IPS DF 6.9 (cell line): Measurements from ENCODE around the gene WHAMM.

Experiments
- DNase-seq: peaks from one replicate; pipeline ENCODE4 v3.0.0-alpha.2; 2013; ENCODE audit warnings: low read depth, low spot score
- H3K27ac ChIP-seq: one replicate; pipeline ENCODE4 v1.5.1; 2013; ENCODE audit warnings: low read length, control low read depth
- H3K27me3 ChIP-seq: 2 replicates; pipeline ENCODE4 v1.6.1; 2013; ENCODE audit warnings: mild to moderate bottlenecking, low read length; ENCODE audit not compliant: control insufficient read depth, insufficient read depth
- H3K36me3 ChIP-seq: 2 replicates; pipeline ENCODE4 v1.6.1; 2013; ENCODE audit warnings: low read length; ENCODE audit not compliant: control insufficient read depth, insufficient read depth
- H3K4me1 ChIP-seq: 2 replicates; pipeline ENCODE4 v1.6.1; 2013; ENCODE audit warnings: low read length; ENCODE audit not compliant: control insufficient read depth, insufficient read depth
- H3K4me3 ChIP-seq: 2 replicates; pipeline ENCODE4 v1.5.1; 2013; ENCODE audit warnings: mild to moderate bottlenecking, low read length
- H3K9me3 ChIP-seq: 2 replicates; pipeline ENCODE4 v1.6.1; 2013; ENCODE audit warnings: low read length, inconsistent platforms; ENCODE audit not compliant: control insufficient read depth, insufficient read depth
- WGBS: extraction: QIAGEN DNeasy Blood & Tissue Kit; methylation state at CpG from one replicate; pipeline ENCODE4 v1.1.7; 2013; ENCODE audit warnings: mixed read lengths, missing lambda C conversion rate; ENCODE audit not compliant: insufficient read length, insufficient coverage; 5-methylcytosine and 5-hydroxymethylcytosine counted together

The WHAMM gene

GRCh38 chr15:82870727-82871320, 61.4 kb downstream of the WHAMM start:
- no peak for DNase-seq
- Histone ChIP-seq H3K27me3 (no peaks in the 10 kb centered on the region), H3K27ac (no peak overlapping the region), H3K4me3 (no peak overlapping the region), H3K4me1 (no peaks in the 10 kb centered on the region), H3K36me3 (no peaks in the 10 kb centered on the region), H3K9me3 (no peaks in the 10 kb centered on the region)
- WGBS: no CpG with 5 or more reads among the region's 7 CpGs

DNA sequence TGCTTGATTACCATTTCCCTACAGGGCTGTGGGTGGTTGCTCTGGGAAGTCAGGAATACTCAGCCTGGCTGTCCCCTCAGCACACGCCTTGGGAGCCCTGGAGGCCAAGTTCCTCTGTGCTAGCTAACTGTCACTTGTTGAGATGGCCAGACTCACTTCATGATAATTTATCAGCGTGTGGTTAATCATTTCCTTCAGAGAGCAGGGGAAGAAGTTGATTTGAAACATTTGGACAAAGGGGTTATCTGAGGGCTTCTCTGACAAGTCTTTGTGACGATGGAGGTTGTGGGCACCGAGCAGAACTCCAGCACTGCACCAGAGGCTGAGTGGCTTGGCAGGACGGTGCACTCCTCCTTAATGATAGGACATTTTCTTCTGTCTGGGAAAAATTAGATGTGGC, 61.9 kb downstream of the WHAMM start:
- Histone ChIP-seq H3K36me3 (no peaks in the 10 kb centered on the region), H3K9me3 (no peaks in the 10 kb centered on the region), H3K27me3 (no peaks in the 10 kb centered on the region), H3K4me3 (no peak overlapping the region), H3K4me1 (no peaks in the 10 kb centered on the region), H3K27ac (no peak overlapping the region)
- DNase-seq: no peak
- WGBS: no CpG with 5 or more reads among the region's 5 CpGs

DNA sequence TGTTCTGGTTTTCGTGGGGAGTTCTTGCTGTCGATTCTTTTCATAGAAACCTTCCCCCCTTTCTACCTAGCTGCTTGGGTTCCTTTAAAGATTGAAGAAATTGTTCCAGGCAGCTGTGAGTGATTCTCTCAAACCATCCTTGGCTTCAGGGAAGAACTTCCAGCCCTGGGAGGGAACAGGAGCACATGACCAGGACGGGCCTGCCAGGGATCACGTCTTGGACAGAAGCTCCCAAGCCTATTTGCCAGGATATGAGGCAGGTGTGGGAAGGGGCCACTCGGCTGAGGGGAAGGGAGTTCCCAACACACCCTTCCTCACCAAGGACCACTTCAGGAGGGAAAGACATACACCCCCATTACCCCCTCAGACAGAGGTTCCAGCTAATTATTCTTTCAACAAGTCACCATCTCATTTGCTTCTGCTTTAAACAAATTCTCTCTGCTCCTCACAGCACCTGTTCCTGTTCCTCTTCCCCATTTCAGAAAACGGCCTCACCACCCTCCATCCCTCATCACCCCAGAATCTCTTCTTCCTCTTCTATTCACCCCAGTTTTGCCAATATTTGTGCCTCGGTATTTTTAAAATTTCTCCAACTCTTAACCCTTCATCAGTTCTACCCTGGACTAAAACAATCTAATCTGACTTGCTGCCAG, 62.5 kb downstream of the WHAMM start:
- no peak for DNase-seq
- Histone ChIP-seq H3K9me3 (no peaks in the 10 kb centered on the region), H3K27me3 (no peaks in the 10 kb centered on the region), H3K27ac (no peak overlapping the region), H3K4me1 (no peaks in the 10 kb centered on the region), H3K4me3 (no peak overlapping the region), H3K36me3 (no peaks in the 10 kb centered on the region)
- no CpG with 5 or more reads among the region's 7 CpGs for WGBS

- no peaks in the 10 kb centered on the region for H3K27me3 ChIP-seq
- H3K4me1 ChIP-seq: no peaks in the 10 kb centered on the region
- no peaks in the 10 kb centered on the region for H3K9me3 ChIP-seq
- H3K4me3 ChIP-seq: no peak overlapping the region
- DNase-seq: no peak
- no CpG with 5 or more reads among the region's 7 CpGs for WGBS
- no peaks in the 10 kb centered on the region for H3K36me3 ChIP-seq
- no peak overlapping the region for H3K27ac ChIP-seq
These were observed 63.7 kb downstream of the WHAMM start for GRCh38 chr15:82873000-82873680.

- H3K4me3 ChIP-seq: no peak overlapping the region
- no peaks in the 10 kb centered on the region for H3K36me3 ChIP-seq
- H3K9me3 ChIP-seq: no peaks in the 10 kb centered on the region
- H3K27ac ChIP-seq: no peak overlapping the region
- no peaks in the 10 kb centered on the region for H3K4me1 ChIP-seq
- DNase-seq: no peak
- WGBS: no CpG with 5 or more reads among the region's 1 CpG
- H3K27me3 ChIP-seq: no peaks in the 10 kb centered on the region
These were observed 64.8 kb downstream of the WHAMM start for GRCh38 chr15:82874267-82874666.

GRCh38 chr15:82874961-82875360, 65.5 kb downstream of the WHAMM start:
- no CpG with 5 or more reads among the region's 10 CpGs for WGBS
- no peak overlapping the region for H3K4me3 ChIP-seq
- no peak overlapping the region for H3K27ac ChIP-seq

DNA sequence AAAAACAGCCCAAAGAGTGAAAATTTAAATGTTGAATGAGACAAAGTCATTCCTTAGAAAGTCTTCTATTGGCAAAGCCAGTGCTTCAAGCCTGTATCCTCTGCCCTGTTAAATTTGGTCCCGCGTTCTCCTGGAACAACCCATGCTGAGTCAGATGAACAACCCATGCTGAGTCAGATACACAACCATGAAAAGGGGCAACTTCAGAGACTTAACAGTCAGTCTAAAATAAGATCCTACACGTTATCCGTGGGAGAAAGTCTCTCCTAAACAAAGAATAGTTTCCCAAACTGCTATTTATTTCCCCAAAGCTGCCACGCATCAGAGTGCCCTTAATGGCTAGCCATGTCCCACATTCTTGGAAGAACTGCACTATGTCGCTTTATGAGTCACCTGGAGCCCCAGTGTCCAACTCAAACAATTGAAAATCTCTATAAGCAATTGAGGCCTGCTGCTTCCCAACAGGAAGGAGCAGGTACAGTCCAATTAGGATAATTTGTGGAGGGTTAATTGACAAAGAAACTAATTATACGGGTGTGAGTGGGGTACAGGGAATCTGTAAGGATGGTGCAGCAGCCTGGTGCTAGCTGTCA, 66.1 kb downstream of the WHAMM start:
- no CpG with 5 or more reads among the region's 7 CpGs for WGBS
- Histone ChIP-seq H3K4me3 (no peak overlapping the region), H3K27ac (no peak overlapping the region), H3K4me1 (no peaks in the 10 kb centered on the region), H3K36me3 (no peaks in the 10 kb centered on the region), H3K27me3 (no peaks in the 10 kb centered on the region), H3K9me3 (no peaks in the 10 kb centered on the region)
- DNase-seq: no peak

More at GRCh38 chr15:82874961-82875360, 65.5 kb downstream of the WHAMM start:
- Histone ChIP-seq H3K4me1 (no peaks in the 10 kb centered on the region), H3K27me3 (no peaks in the 10 kb centered on the region), H3K36me3 (no peaks in the 10 kb centered on the region), H3K9me3 (no peaks in the 10 kb centered on the region)
- no peak for DNase-seq

DNA sequence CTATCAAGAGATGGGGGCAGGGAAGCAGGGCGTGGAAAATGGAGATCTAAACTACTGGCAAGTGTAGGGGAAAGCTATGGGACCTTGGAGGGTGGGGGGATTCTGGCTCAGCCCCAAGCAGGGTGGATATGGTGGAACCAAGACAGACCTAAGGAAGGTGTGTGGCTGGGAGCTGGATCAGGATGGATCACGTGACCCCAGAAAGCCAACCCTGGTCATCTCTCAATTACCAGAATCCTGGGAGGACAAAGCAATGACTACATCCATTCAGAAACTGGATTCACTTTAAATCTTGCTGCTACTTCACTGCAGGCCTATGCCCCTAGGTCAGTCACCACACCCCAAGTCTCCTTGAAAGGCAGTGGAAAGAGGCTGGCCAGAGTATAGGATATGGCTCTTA, 68.4 kb downstream of the WHAMM start:
- Histone ChIP-seq H3K9me3 (no peaks in the 10 kb centered on the region), H3K36me3 (no peaks in the 10 kb centered on the region), H3K27me3 (no peaks in the 10 kb centered on the region), H3K27ac (no peak overlapping the region), H3K4me3 (no peak overlapping the region), H3K4me1 (no peaks in the 10 kb centered on the region)
- WGBS: no CpG with 5 or more reads among the region's 2 CpGs
- DNase-seq: no peak

GRCh38 chr15:82878325-82878724, 68.9 kb downstream of the WHAMM start:
- DNase-seq: no peak
- H3K4me3 ChIP-seq: no peak overlapping the region
- H3K36me3 ChIP-seq: no peaks in the 10 kb centered on the region
- no peak overlapping the region for H3K27ac ChIP-seq
- no peaks in the 10 kb centered on the region for H3K4me1 ChIP-seq
- no peaks in the 10 kb centered on the region for H3K27me3 ChIP-seq
- no peaks in the 10 kb centered on the region for H3K9me3 ChIP-seq
- no CpG with 5 or more reads among the region's 5 CpGs for WGBS

GRCh38 chr15:82880704-82881103, 71.3 kb downstream of the WHAMM start:
- Histone ChIP-seq H3K36me3 (no peaks in the 10 kb centered on the region), H3K9me3 (no peaks in the 10 kb centered on the region), H3K4me3 (no peak overlapping the region), H3K4me1 (no peaks in the 10 kb centered on the region), H3K27me3 (no peaks in the 10 kb centered on the region), H3K27ac (no peak overlapping the region)
- WGBS: no CpG with 5 or more reads among the region's 6 CpGs
- no peak for DNase-seq
